Chondrocyte (in vitro differentiated cells): ENCODE results near the gene SH3D21. TPM values are rescaled to one million over a fixed set of nuclear protein-coding genes. Genes with fewer than 3 reads are reported as not detected.

ENCODE experiments used
- DNase-seq: peaks from one replicate; pipeline ENCODE4 v3.0.0; 2021; ENCODE audit warnings: mixed read lengths, low spot score
- H3K27ac Mint-ChIP-seq: one replicate; pipeline ENCODE4 v1.8.0; 2021; ENCODE audit warnings: mild to moderate bottlenecking, moderate library complexity, mixed read lengths; ENCODE audit not compliant: unreplicated experiment
- H3K27me3 Mint-ChIP-seq: 2 replicates; pipeline ENCODE4 v1.8.0; 2021; ENCODE audit warnings: low read depth, mixed read lengths
- H3K36me3 Mint-ChIP-seq: 2 replicates; pipeline ENCODE4 v1.8.0; 2021; ENCODE audit warnings: low read depth, mixed read lengths
- H3K4me1 Mint-ChIP-seq: 2 replicates; pipeline ENCODE4 v1.8.0; 2021; ENCODE audit warnings: low read depth, mild to moderate bottlenecking, mixed read lengths
- H3K4me3 Mint-ChIP-seq: one replicate; pipeline ENCODE4 v1.8.0; 2021; ENCODE audit warnings: mild to moderate bottlenecking, moderate library complexity, mixed read lengths; ENCODE audit not compliant: unreplicated experiment
- H3K9me3 Mint-ChIP-seq: 2 replicates; pipeline ENCODE4 v1.8.0; 2021; ENCODE audit warnings: low read depth, mixed read lengths
- total RNA-seq: library from RNA; stranded (reverse); gene quantifications from 3 replicates; pipeline ENCODE4 v1.2.1, GENCODE V29; 2021
- TF ChIP-seq, protein P1 (sequence below): fragments of 200-600 bp; sonication (generic); IDR thresholded peaks from 2 replicates; pipeline ENCODE4 v1.5.0; 2021; ENCODE audit warnings: antibody characterized with exemption, mild to moderate bottlenecking, moderate library complexity

SH3D21 gene
- total RNA-seq, 1 donor from 2014 or later = 10.8 TPM

GRCh38 chr1:36351227-36351977 is 45.2 kb downstream of the SH3D21 start:
- Mint-ChIP-seq H3K9me3 (no peaks in the 10 kb centered on the region), H3K36me3 (peaks cover 27% of the 10 kb centered on the region), H3K4me3 (peak overlapping the region; percentile 60), H3K27me3 (no peaks in the 10 kb centered on the region), H3K4me1 (peaks cover 54% of the 10 kb centered on the region), H3K27ac (peak overlapping the region; percentile 100)
- TF ChIP-seq, protein P1, sequence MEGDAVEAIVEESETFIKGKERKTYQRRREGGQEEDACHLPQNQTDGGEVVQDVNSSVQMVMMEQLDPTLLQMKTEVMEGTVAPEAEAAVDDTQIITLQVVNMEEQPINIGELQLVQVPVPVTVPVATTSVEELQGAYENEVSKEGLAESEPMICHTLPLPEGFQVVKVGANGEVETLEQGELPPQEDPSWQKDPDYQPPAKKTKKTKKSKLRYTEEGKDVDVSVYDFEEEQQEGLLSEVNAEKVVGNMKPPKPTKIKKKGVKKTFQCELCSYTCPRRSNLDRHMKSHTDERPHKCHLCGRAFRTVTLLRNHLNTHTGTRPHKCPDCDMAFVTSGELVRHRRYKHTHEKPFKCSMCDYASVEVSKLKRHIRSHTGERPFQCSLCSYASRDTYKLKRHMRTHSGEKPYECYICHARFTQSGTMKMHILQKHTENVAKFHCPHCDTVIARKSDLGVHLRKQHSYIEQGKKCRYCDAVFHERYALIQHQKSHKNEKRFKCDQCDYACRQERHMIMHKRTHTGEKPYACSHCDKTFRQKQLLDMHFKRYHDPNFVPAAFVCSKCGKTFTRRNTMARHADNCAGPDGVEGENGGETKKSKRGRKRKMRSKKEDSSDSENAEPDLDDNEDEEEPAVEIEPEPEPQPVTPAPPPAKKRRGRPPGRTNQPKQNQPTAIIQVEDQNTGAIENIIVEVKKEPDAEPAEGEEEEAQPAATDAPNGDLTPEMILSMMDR = peak; percentile 68
- no peak for DNase-seq

- Mint-ChIP-seq H3K27me3 (no peaks in the 10 kb centered on the region), H3K4me1 (peaks cover 54% of the 10 kb centered on the region), H3K4me3 (peak overlapping the region; percentile 23), H3K36me3 (peaks cover 24% of the 10 kb centered on the region), H3K27ac (peak overlapping the region; percentile 100), H3K9me3 (no peaks in the 10 kb centered on the region)
- DNase-seq = no peak
- TF ChIP-seq, protein P1 = peak; percentile 57
These were observed 46.1 kb downstream of the SH3D21 start for GRCh38 chr1:36352125-36352909.

DNA sequence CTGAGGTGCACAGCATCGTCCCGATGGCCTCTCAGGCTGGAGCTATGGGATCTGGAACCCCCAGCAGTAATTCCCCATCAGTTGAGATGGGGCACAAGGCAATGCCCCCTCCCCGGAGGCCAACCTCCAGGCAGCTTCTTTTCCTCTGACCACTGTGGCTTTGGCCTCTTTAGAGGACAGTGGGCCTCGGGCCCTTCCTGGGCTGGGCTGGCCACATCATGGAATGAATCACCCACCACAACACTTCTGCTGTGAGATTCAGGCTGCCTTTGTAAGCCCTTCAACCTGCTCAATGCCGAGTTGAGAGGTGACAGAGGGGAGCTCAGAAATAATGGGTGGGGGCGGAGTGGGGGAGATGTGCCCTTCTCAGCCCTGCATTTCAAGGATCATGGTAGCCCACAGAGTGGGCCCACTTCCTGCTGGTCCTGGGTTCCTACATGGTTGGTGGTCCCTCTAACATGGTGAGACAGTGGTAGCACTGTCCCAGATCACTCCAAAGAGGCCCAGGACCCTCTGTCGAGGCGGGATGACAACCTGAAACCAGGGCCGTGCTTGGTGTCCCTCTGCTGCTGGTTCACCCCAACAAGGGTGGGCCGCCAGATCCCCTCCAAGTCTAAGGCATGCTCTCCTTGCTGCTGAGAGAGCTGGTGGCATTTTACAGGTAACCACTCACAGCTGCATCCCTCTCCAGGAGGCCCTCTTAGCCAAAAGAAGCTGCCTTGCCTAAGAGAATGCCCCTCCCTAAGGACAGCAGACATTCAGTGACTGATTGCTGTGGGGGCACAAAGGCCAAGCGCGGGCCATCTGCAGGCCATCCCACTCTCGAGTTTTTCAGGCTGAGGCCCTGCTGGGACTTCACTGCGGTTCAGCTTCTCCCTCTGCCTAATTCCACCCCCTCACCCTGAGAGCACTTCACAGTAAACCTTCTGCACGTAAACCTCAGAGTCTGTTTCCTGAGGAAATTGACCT is 47.0 kb downstream of the SH3D21 start:
- Mint-ChIP-seq H3K36me3 (peaks cover 22% of the 10 kb centered on the region), H3K9me3 (no peaks in the 10 kb centered on the region), H3K27ac (peak overlapping the region; percentile 100), H3K27me3 (no peaks in the 10 kb centered on the region), H3K4me3 (peak overlapping the region; percentile 23), H3K4me1 (peaks cover 54% of the 10 kb centered on the region)
- no peak for DNase-seq
- TF ChIP-seq, protein P1 = no peak

DNA sequence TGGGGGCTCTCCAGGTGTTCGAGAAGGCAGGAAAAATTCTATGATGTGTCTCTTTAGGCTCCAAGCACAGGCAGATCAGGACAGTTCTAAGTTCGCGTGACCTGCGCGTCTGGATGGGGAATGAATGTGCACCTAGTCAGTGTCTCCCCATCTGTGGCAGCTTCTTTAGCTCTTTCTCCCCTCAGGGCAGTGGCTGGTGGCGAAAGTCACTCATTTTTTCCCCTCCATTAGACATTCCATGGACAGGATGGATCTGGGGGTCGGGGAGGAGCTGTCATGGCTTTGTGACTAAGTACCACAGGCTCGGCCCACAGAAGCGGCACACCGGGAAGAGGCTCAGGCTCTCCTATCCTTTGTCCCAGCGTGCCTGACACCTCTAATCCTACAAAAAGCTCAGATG is 48.3 kb downstream of the SH3D21 start:
- no peak overlapping the region for H3K4me3 Mint-ChIP-seq
- peaks cover 27% of the 10 kb centered on the region for H3K36me3 Mint-ChIP-seq
- H3K4me1 Mint-ChIP-seq = peaks cover 52% of the 10 kb centered on the region
- TF ChIP-seq, protein P1 = no peak
- no peaks in the 10 kb centered on the region for H3K9me3 Mint-ChIP-seq
- DNase-seq = no peak
- no peak overlapping the region for H3K27ac Mint-ChIP-seq
- no peaks in the 10 kb centered on the region for H3K27me3 Mint-ChIP-seq
